CD4-positive, alpha-beta T cell treated with Interleukin-2 at 100 ng/mL for 4 hours (primary cell): ENCODE measurements around the gene NUCKS1.

Experiments used
- DNase-seq: peaks from one replicate; pipeline ENCODE4 v3.0.0-alpha.2; 2020; ENCODE audit warnings: low spot score

Gene NUCKS1

DNA sequence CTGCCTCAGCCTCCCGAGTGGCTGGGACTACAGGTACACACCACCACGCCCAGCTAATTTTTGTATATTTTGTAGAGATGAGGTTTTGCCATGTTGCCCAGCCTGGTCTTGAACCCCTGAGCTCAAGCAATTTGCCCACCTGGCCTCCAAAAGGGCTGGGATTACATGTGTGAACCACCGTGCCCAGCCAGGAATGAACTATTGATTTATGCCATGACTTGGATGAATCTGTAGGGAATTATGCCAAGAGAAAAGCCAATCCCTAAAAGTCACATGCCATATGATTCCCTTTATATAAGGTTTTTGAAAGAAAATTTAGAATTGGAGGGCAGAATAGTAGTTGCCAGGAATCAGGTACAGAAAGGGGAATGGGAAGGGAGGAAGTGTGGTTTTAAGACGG lies 50.6 kb downstream of the NUCKS1 start:
- no peak for DNase-seq

DNA sequence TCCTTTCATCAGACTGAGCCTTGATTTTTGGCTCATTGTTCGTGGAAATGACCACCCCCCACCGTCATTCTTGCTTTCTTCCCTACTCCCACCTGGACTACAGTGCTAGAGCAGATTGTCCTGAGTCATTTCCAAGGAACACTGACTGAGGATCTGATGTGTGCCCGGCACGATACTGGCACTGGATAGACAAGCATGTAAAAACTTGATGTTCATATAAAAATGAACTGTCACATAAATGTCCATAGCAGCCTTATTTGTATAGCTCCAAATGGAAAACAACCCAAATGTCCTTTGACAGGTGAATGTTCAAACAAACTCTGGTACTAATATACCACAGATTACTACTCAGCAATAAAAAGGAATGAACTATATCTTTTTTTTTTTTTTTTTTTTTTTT lies 51.1 kb downstream of the NUCKS1 start:
- DNase-seq: no peak

DNA sequence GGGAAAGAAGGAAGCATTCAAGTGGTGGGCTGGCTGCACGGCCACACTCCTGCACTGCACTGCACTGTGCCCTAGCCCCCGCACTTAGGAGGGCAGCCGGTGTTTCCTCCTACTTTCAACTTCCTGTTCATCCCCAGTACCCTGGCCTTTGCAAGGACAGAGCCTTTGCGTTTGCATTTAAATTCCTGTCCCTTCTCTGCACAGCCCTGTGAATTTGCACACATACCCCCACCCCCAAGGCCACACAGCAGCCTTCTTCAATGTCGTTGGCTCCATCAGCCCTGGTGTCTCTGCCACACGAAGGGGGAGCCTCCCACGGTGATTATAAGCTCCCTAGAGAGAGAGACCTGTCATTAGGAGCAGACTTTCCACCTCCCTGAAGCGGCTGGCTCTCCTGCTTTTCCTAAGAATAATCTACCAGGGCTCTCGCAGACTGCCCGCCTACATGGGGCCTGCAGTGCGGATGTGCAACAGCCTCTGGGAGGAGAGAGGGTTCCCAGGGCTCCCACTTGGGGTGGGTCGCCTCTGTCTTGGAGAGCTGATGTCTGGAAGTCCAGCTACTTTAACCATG lies 56.5 kb downstream of the NUCKS1 start:
- no peak for DNase-seq

DNA sequence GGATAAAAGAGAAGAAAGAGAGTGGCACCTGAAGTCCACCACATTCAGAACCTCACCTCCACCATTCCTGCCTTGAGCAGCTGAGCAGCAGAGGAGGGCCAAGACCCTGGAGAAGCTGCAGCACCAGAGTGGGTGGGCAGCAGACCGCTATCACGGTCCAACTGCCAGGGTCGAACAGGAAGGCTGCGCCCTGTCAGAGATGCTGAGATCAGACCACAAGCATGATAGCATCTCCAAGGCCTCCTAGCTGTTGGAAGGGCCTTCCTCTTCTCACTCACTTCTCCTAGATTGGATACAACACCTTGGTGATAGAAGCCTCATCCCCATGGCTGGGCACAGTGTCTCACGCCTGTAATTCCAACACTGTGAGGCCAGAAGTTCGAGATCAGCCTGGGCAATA lies 57.6 kb downstream of the NUCKS1 start:
- DNase-seq: no peak

DNA sequence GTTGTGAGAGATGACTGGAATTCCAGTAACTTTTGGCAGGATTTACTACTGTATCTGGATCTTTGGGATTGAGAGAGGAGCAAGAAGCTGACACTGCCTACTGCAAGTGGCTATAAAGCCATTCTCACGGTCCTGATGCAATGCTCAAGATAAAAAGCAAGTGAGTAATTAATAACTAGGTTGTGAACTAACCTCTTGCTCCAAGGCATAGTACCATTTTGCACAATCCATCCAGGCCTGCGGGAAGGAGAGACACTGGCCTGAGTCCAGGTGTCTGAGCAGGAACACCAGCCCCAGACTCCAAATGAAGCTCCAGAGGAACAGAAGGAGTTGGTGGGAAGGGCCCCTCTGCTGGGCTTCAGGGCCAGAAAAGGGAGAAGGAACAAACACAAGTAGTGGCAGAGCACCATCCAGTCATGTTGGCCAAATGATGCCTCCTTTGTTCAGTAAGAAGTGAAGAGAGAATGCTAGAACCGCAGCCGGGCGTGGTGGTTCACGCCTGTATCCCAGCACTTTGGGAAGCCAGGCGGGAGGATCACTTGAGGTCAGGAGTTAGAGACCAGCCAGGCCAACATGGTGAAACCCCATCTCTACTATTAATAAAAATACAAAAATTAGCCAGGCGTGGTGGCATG lies 59.7 kb downstream of the NUCKS1 start:
- no peak for DNase-seq

DNA sequence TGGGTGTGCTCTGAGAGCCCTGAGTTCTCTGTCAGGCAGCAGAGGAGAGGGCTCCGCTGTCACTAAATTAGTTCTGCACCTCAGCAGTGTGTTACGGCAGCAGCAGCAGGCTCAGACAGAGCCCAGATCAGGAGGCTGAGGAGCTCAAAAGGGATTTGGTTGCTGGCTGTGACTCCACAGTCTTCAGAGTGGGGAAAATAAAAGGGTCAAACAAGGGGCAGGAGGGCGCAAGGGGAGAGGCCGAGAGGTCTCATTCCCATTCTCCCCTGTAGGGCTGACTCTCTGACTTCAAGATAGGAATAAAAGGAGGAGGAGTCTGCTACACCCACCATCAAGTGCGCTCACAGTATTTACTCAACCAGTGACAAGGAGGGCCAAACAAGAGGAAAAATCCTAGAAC lies 60.5 kb downstream of the NUCKS1 start:
- no peak for DNase-seq

DNA sequence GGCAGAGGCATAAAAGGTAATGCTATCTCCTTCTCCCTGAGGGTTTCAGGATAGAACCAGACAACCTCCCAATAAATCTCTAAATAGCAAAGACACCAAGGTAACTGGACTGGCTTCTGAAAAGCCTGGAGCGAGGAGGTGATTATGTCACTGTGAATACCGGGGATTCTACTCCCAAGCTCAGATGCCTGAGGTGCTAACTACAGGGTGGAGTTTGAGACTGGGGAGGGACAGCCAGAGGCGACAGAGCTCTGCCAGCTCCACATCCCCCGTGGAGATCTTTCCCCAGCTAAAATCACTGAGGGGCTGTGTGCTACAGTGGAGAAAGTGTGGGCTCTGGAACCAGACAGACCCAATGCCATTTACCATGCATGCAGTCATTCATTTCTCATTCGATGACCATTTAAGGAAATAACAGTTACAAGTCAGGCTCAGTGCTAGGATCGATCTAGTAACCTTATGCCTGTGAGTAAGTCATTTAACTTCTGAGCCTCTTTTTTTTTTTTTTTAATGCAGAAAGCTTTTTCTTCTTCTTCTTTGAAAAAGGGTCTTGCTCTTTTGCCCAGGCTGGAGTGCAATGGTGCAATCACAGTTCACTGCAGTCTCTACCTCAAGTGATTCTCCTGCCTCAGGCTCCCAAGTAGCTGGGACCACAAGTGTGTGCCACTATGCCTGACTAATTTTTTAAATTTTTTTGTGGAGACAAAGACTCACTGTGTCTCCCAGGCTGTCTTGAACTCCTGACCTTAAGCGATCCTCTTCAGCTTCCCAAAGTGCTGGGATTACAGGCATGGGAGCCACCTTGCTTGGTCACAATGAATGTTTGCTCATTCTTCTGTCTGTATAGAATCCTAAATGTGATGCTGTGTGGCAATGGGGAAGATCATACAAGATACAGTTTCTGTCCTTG lies 61.6 kb downstream of the NUCKS1 start:
- no peak for DNase-seq

DNA sequence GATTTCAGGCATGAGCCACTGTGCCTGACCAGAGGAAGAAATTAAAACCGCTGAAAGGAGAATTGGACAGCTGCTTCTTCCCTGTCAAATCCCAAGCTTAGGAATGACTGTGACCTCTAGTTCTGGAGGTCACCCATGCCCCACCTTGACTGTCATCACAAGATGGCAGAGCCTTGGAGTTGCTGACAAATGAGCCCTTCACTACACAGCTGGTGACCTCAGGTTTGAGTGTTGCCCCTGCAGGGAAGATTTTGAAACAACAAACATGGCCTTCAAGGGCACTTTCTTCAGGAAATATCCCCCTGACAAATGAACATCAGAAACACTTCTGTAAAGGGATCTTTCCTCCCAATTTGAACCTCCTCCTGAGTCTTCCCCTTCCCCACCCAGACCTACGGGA lies 62.7 kb downstream of the NUCKS1 start:
- no peak for DNase-seq

DNA sequence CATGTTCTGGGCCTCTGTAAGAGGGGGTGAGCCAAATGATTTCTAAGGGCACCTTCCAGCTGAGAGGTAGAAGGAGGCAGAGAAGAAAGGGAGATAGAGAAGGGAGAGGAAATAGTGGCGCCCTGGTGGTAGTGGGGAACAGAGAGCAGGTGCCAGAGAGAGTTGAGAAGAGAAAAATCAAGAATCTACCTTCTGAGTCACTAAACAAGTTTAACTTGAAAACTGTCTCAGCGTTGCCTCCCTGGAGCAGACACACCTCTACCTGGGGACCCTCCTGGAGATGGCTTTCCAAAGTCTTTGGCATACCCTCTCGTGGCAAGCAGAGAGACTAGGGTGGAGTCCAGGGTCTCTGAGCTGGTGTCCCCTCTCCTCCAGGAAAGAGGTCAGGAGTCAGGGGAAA lies 68.6 kb downstream of the NUCKS1 start:
- no peak for DNase-seq

DNA sequence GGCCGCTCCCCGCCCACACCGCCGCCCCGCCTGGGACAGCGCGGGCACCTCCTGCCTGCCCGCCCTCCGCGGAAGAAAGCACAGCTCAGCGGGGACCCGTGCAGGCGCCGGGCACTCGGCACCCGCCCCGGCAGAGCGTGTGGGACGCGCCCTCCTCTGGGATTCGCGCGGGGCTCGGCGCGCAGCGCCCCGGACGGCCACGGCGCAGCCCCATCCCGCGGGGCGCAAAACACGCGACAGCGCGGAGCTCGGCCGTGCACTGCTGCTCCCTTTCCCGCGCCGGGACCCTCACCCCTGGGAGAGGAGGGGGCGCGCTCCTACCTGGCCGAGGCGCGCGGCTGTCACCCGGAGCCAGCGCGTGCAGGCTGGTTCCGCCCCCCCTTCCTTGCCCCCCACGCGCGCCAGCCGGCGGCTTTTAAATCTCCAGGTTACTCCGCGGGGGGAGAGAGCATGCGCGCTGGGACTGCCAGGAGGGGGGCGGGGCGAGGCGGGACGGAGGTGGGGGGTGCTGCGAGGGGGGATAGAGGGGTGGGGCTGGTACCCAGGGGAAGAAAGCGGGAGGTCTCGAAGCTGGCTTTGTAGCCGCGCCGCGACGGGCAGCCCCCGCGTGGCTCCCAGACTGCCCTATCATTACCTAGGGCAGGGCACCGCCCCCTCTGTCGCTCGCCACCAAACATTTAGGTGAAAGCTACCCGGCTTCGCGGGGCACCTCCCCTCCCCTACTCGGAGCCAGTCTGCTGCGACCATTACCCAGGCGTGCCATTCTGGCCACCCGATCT lies 69.7 kb downstream of the NUCKS1 start, which contains the start of gene SLC45A3:
Gene SLC45A3 (minus strand): TSS at position 437 of the 779 bp plus-strand sequence. CDS start 15,853 bp downstream, outside the sequence.
- DNase-seq: peak; percentile 6

DNA sequence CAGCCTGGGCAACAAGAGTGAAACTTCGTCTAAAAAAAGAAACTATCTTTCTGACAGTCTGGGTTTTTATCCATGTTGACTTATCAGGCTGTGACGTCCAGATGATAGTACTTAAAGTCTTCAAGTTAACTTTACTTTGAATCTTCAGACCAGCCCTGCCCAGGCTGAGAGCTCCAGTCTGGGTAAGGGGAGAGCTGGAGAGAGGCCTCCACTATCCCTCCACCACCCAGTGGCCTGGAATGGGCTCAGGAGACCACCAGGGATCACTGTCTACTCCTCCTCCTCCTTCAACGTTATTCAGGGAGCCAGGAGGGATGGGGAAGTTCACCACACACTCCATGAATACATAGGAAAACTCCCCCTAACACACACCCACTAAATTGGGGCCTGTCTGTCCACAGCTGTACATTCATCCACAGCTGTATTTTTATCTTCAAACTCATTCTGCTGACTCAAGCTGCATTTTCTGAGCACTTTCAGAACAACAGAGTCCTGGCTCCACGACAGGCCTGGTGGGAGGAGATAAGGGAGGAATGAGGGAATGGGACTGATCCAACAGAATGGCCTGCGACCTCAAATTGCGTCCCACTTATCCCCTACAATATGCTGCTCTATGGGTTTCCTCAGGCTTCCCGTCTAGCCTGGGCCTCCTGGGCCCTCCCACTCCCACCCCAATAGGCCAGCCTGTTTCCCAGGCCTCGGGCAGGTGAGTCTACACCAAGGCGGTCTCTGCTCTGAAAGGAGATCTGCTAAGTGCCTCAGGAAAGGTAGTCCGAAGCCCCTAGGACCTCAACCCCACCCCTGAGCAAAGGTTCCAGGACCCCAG lies 71.5 kb downstream of the NUCKS1 start:
- no peak for DNase-seq

DNA sequence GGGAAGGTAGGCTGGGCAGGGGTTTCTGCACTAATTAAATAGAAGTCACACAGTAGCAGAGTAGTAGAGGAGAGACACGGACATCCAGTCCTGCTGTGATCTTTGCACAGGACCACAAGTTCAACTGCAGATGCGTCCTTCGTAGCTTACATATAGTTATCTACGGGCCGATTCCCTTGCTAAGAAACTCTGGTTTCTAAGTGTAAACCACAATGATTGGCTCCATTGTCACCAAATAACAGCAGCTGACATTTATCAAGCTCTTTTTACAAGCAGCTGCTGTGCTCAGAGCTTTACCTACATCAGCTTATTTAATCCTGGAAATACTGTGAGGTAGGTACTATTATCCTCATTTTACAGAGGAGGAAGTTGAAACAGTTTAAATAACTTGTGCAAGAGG lies 72.8 kb downstream of the NUCKS1 start:
- no peak for DNase-seq

DNA sequence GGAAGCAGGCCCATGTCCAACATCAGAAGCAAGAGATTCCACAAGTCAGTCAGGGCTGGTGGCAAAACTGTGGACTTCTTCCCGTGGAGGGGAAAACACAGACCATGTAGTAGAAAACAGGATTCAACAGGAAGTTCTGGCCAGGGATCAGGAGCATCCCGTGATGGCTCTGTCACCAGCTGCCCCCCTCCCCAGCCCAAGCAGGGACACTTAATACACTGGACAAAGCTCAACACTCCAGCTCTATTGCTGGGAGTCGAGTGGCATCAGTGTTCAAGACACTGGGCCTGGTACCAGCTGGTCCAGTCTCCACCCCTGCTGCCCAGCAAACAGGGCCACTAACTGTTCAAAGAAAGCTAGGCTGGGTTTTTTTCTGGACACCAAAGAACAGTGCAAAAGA lies 73.4 kb downstream of the NUCKS1 start:
- DNase-seq: no peak

DNA sequence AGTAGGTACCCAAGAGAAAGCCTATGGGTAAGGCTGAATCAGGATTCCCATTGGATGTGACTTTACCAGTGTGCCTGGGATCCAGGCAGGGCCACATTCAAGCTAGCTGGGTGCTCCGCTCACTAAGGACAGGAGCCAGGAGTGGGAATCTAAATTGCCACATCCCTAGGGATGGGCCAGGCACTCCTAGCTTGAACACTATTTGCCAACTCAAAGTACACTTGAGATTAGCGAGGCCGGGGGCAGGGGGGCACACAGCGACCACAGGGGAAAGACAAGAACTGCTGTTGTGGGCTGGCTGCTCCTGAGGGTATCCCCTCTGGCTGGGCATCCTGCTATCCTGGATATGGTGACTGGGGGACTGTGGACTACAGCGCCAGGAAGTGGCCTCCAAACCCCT lies 74.0 kb downstream of the NUCKS1 start:
- DNase-seq: no peak

DNA sequence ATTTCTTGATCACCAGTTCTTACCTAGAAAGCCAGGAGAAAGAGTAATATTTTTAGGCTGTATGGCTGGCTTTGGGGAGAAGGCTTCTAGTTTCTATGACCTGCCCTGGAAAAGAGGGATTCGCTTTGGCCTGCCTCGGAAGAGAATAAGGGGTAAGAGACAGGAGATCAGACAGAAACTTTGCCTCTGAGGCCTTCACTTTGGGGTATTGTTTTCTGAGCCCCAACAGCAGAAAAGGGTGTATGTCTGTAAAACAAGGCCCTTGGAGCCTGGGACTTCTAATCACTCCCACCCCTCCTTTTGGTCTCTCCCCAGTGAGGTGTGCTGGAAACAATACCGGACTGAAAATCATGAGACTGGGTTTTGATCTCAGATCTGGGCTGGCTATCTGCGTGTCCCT lies 74.7 kb downstream of the NUCKS1 start:
- no peak for DNase-seq

DNA sequence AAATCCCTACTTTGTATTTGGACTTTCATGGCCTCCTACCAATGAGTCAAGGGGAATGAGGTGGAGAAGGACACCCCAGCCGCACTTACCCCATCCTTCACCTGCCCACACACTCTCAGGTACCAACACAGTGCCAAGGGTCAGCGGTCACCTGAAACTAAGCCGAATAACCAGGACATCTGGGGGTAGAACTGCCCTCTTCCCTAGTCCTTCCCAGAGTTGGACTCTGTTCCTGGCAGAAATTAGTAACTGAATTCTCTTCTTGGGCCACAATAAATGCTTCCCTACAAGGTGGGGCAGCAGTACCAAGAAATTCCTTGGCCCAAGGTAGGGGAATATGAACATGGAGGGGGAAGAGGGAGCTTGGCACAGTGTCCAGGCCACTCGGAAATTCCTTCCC lies 77.0 kb downstream of the NUCKS1 start:
- DNase-seq: no peak

DNA sequence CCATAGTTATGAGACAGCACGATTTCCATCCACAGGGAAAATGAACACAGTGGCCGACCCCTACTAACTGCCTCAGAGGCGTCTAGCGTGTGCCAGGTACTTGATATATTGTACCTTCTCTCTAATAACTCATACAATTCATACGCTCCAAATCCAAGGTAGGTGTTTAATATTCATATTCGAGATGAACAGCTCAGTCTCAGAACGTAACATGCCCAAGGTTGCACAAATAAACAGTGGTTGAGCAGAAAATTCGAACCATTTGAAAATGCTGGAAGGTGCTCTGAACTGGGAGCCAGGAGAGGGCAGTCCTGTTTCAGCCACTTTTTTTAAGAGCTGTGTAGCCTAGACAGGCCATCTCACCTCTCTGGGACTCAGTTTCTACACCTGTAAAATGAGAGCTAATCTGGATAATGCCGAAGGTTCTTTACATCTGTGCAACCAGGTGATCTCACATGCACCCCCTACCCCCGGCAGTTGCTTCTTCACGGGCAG lies 77.5 kb downstream of the NUCKS1 start:
- no peak for DNase-seq

DNA sequence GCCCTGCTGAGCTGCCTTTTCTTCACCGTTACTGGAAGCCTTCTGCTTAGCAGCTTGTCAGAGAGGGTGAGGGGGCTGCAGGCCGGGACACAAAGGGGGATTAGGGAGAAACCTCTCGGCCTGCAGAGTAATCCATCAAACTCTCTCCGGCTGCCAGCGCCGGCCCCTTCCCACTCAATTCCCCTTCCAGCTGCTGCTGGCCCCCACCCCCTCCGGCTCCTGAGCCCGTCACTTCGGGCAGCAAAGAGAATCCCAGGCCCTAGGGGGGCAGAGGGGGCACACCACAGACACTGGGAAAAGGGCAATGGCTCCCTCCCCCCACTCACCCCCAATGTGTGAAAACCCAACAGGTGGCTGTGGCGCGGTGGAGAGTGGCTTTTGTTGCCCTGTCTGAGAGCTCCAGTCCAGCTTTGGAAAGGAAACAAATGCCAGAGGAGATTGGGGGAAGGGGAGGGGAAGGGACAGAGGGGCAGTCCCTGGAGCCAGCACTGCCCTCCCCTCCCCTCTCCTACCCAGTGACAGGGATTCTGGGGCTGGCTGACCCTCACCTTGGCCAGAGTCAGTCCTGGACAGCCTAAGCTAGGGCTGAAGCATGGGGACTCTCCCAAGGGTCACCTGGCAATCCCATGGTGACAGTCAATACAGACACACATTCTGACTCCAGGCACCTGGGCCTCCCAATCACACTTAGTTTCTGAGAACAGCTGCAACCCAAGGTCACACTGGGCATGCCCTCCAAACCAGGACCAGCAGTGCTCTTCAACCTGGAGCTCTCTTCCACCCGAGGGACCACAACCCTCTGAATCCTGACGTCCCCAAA lies 79.2 kb downstream of the NUCKS1 start:
- DNase-seq: no peak

DNA sequence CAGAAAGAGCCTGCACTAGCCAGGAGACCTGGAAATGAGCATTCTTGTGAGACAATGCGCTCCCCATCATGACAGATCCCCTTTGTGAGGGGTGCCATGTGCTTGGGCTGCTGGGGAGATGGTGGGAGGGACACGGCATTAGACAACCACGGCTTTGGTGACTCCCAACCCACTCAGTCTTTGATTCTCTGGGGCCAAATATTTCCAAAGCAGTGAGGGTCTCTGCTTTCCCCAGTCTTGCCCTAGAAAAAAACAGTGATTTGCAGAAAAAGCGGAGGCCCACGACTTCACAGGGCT lies 79.9 kb downstream of the NUCKS1 start:
- no peak for DNase-seq

DNA sequence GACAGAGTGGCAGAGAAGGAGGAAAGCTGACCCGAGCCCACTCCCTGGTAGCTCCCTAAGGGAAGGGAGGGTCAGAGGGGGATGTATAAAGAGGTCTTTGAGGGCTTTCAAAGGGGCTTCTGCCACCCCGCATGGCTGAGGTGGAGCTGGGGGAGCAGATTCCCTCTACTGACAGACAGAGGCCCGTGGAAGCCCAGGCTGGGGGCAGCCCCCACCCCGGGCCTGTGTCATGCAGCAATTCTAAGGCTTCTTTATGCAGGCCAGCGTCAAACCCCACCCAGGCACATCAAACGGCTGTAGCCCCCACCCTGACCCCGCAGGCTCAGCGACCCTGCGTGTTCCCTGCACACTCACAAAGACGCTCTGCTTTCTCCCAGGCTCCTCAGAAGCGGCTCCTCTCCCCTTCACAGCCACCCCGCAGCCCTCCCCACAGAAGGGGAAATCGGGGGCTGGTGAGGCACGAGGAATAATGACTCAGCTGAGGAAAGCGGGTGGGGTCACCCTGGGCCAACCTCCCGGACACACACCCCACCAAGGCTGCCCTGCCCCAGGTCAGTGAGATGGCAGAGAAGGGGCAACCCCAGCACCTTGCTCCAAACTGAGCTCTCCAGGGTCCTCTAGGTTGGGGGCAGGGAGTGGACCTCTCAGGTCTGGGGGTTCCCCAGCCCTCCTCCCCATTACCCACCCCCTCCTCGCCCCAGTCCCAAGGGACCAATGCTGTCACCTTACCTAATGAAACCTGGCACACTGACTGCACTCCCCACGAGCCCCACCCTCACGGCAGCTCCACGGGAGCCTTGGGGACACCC lies 80.4 kb downstream of the NUCKS1 start:
- DNase-seq: no peak
